Endothelial cell of umbilical vein (primary cell): ENCODE data around the gene STARD4.

Experiments
- EZH2 ChIP-seq: IDR thresholded peaks from 2 replicates; pipeline ENCODE4 v1.6.1; 2012; ENCODE audit warnings: borderline replicate concordance, low read depth, mild to moderate bottlenecking, moderate library complexity, low read length, inconsistent platforms; ENCODE audit not compliant: severe bottlenecking
- FOS ChIP-seq: IDR thresholded peaks from 2 replicates; pipeline ENCODE4 v1.6.1; 2011; ENCODE audit warnings: mild to moderate bottlenecking, low read length, moderate library complexity, borderline replicate concordance; ENCODE audit not compliant: insufficient read depth
- GATA2 ChIP-seq: IDR thresholded peaks from 2 replicates; pipeline ENCODE4 v1.7.0; 2011; ENCODE audit warnings: low read depth, mild to moderate bottlenecking, moderate library complexity, mixed read lengths, low read length; ENCODE audit not compliant: insufficient read length, insufficient read depth
- JUN ChIP-seq: IDR thresholded peaks from 2 replicates; pipeline ENCODE4 v1.6.1; 2011; ENCODE audit warnings: borderline replicate concordance, low read depth; ENCODE audit not compliant: insufficient read length, insufficient read depth
- MYC ChIP-seq: IDR thresholded peaks from one replicate; pipeline ENCODE4 v1.6.1; 2011; ENCODE audit warnings: mild to moderate bottlenecking, low read depth, low read length
- POLR2A ChIP-seq: IDR thresholded peaks from 2 replicates; pipeline ENCODE4 v1.6.1; 2012; ENCODE audit warnings: low read depth, mild to moderate bottlenecking, control low read depth, low read length
- POLR2AphosphoS5 ChIP-seq: IDR thresholded peaks from 2 replicates; pipeline ENCODE4 v1.6.1; 2012; ENCODE audit warnings: low read depth, mild to moderate bottlenecking, control low read depth, low read length, moderate library complexity; ENCODE audit not compliant: insufficient read depth
- TF ChIP-seq, protein P1 (sequence below), 2 donors: IDR thresholded peaks; 1 replicate in 1 of 2; 2 replicates in 1 of 2; pipeline ENCODE4 v1.5.1; 2011; ENCODE audit warnings: low read length in 2 of 2, mild to moderate bottlenecking in 2 of 2, moderate library complexity in 2 of 2, control low read depth in 1 of 2, inconsistent platforms in 1 of 2, low read depth in 1 of 2; ENCODE audit not compliant: insufficient read depth in 1 of 2; ENCODE audit errors: extremely low read depth in 1 of 2
- TF ChIP-seq, protein P2 (sequence below): IDR thresholded peaks from 2 replicates; pipeline ENCODE4 v1.6.1; 2011; ENCODE audit not compliant: insufficient read depth, insufficient read length

DNA sequence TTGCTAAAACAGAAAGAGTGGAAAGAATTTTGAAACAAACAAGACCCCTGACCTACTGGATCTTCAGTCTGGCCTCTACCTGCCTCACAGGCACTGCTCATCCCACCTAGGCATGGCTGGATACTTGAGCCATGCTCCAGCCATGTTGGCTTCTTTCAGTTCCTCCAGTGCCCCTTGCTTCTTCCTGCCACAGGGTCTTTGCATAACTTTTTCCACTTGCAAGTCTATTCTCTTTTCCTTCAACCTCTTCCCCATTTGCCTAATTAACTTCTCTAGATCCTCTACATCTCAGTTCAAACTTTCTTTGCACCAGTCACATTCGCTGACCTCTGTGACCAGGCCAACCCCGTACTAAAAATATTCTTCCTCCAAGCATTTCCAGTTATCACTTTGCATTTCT, 50.4 kb downstream of the STARD4 start:
- TF ChIP-seq, protein P1, sequence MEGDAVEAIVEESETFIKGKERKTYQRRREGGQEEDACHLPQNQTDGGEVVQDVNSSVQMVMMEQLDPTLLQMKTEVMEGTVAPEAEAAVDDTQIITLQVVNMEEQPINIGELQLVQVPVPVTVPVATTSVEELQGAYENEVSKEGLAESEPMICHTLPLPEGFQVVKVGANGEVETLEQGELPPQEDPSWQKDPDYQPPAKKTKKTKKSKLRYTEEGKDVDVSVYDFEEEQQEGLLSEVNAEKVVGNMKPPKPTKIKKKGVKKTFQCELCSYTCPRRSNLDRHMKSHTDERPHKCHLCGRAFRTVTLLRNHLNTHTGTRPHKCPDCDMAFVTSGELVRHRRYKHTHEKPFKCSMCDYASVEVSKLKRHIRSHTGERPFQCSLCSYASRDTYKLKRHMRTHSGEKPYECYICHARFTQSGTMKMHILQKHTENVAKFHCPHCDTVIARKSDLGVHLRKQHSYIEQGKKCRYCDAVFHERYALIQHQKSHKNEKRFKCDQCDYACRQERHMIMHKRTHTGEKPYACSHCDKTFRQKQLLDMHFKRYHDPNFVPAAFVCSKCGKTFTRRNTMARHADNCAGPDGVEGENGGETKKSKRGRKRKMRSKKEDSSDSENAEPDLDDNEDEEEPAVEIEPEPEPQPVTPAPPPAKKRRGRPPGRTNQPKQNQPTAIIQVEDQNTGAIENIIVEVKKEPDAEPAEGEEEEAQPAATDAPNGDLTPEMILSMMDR (IDR thresholded peaks at IDR 0.05; ENCODE audit: extremely low read depth in 1 of 2, insufficient read depth in 1 of 2, low read depth in 1 of 2, low read length in 2 of 2) = no peak
- TF ChIP-seq POLR2AphosphoS5 = no peak
- TF ChIP-seq POLR2A = no peak
- no peak for TF ChIP-seq EZH2
- TF ChIP-seq, protein P2, sequence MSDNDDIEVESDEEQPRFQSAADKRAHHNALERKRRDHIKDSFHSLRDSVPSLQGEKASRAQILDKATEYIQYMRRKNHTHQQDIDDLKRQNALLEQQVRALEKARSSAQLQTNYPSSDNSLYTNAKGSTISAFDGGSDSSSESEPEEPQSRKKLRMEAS = no peak
- TF ChIP-seq JUN = no peak
- no peak for TF ChIP-seq MYC
- no peak for TF ChIP-seq GATA2
- no peak for TF ChIP-seq FOS
